Activated CD8-positive, alpha-beta T cell treated with anti-CD3 and anti-CD28 coated beads for 36 hours (primary cell): Measurements from ENCODE around the gene UNC13A. TPM values are rescaled to one million over a fixed set of nuclear protein-coding genes. Genes with fewer than 3 reads are reported as not detected.

Source experiments
- ATAC-seq: fragments of 200-7000 bp; cut with Tn5 transposase; one replicate; pipeline ENCODE4 v1.10.0; 2021; ENCODE audit warnings: mild to moderate bottlenecking, moderate library complexity
- CTCF ChIA-PET: fragments of 350-600 bp; sonication (Branson Sonifier 250); formaldehyde crosslinking; loops from one replicate; lab custom pipeline; 2021; ENCODE audit warnings: antibody characterized with exemption; lab: Charles Lee
- POLR2A ChIA-PET: fragments of 350-600 bp; sonication (Branson Sonifier 250); formaldehyde crosslinking; loops from one replicate; lab custom pipeline; 2021; ENCODE audit warnings: antibody characterized with exemption; lab: Charles Lee
- DNase-seq: peaks from one replicate; pipeline ENCODE4 v3.0.0-alpha.2; 2020
- H3K27ac Mint-ChIP-seq: one replicate; pipeline ENCODE4 v1.8.0; 2021; ENCODE audit warnings: mild to moderate bottlenecking, mixed read lengths
- H3K27me3 Mint-ChIP-seq: one replicate; pipeline ENCODE4 v1.8.0; 2021; ENCODE audit warnings: mixed read lengths
- H3K36me3 Mint-ChIP-seq: one replicate; pipeline ENCODE4 v1.8.0; 2021; ENCODE audit warnings: low read depth, mixed read lengths
- H3K4me1 Mint-ChIP-seq: one replicate; pipeline ENCODE4 v1.8.0; 2021; ENCODE audit warnings: low read depth, mixed read lengths
- H3K4me3 Mint-ChIP-seq: one replicate; pipeline ENCODE4 v1.8.0; 2021; ENCODE audit warnings: mild to moderate bottlenecking, moderate library complexity, mixed read lengths
- H3K9me3 Mint-ChIP-seq: one replicate; pipeline ENCODE4 v1.8.0; 2021; ENCODE audit warnings: mixed read lengths
- intact Hi-C: fragments of 100-400 bp; cut with micrococcal nuclease; formaldehyde crosslinking; loops from one replicate; pipeline ENCODE4 v1.10.0; 2022
- total RNA-seq, 2 experiments: library from RNA; stranded (reverse); gene quantifications; one replicate each; pipeline ENCODE4 v1.2.3, GENCODE V29; 2021
- TF ChIP-seq, protein P1 (sequence below): fragments of 200-600 bp; IDR thresholded peaks from one replicate; pipeline ENCODE4 v1.8.0; 2022; ENCODE audit warnings: antibody characterized with exemption, mild to moderate bottlenecking

Gene UNC13A
- total RNA-seq, 2 experiments from 2014 or later: not detected

GRCh38 chr19:17632577-17632976, 55.6 kb downstream of the UNC13A start:
- intact Hi-C loops: no loop called here
- Mint-ChIP-seq H3K27ac (no peak overlapping the region), H3K27me3 (no peaks in the 10 kb centered on the region), H3K9me3 (no peaks in the 10 kb centered on the region), H3K4me3 (no peak overlapping the region), H3K36me3 (no peaks in the 10 kb centered on the region), H3K4me1 (no peaks in the 10 kb centered on the region)
- DNase-seq: no peak
- ATAC-seq: no peak
- POLR2A ChIA-PET: no interaction called here
- CTCF ChIA-PET: no interaction called here
- TF ChIP-seq, protein P1, sequence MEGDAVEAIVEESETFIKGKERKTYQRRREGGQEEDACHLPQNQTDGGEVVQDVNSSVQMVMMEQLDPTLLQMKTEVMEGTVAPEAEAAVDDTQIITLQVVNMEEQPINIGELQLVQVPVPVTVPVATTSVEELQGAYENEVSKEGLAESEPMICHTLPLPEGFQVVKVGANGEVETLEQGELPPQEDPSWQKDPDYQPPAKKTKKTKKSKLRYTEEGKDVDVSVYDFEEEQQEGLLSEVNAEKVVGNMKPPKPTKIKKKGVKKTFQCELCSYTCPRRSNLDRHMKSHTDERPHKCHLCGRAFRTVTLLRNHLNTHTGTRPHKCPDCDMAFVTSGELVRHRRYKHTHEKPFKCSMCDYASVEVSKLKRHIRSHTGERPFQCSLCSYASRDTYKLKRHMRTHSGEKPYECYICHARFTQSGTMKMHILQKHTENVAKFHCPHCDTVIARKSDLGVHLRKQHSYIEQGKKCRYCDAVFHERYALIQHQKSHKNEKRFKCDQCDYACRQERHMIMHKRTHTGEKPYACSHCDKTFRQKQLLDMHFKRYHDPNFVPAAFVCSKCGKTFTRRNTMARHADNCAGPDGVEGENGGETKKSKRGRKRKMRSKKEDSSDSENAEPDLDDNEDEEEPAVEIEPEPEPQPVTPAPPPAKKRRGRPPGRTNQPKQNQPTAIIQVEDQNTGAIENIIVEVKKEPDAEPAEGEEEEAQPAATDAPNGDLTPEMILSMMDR: no peak

- CTCF ChIA-PET: no interaction called here
- Mint-ChIP-seq H3K9me3 (no peaks in the 10 kb centered on the region), H3K4me1 (no peaks in the 10 kb centered on the region), H3K27me3 (no peaks in the 10 kb centered on the region), H3K36me3 (no peaks in the 10 kb centered on the region), H3K4me3 (no peak overlapping the region), H3K27ac (no peak overlapping the region)
- TF ChIP-seq, protein P1: no peak
- ATAC-seq (no peak), DNase-seq (no peak)
- POLR2A ChIA-PET: interaction anchor here (0.6 kb wide), 1 partner anchor 109 kb away, joined by 4 read pairs; no protein-coding TSS in a partner anchor
- intact Hi-C loops: no loop called here
These were observed 58.4 kb downstream of the UNC13A start for GRCh38 chr19:17629760-17630159.

GRCh38 chr19:17627921-17628320, 60.2 kb downstream of the UNC13A start:
- no peaks in the 10 kb centered on the region for H3K9me3 Mint-ChIP-seq
- no peaks in the 10 kb centered on the region for H3K36me3 Mint-ChIP-seq
- no peaks in the 10 kb centered on the region for H3K4me1 Mint-ChIP-seq
- POLR2A ChIA-PET: no interaction called here
- H3K27ac Mint-ChIP-seq: no peak overlapping the region
- intact Hi-C loops: no loop called here
- no peaks in the 10 kb centered on the region for H3K27me3 Mint-ChIP-seq
- TF ChIP-seq, protein P1: no peak
- H3K4me3 Mint-ChIP-seq: no peak overlapping the region
- no peak for DNase-seq
- CTCF ChIA-PET: no interaction called here
- ATAC-seq: no peak

DNA sequence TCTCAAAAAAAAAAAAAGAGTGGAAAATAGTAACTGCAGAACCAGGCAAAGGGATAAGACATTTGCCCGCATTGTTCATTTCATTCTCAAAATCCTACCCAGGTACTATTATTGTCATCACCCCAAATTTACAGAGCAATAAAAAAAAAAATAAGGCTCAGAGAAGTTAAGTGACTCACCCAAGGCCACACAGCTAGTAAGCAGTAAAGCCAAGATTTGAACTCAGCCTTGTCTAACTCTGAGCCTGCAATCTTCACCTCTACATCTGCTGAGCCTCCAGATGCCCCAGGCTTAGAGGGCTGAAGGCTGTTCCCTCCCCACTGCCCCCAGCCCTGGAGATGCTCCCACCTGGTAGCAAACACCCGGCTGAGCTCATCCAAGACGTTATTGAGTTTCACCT, 61.0 kb downstream of the UNC13A start:
- Mint-ChIP-seq H3K4me1 (peaks cover 7% of the 10 kb centered on the region), H3K36me3 (no peaks in the 10 kb centered on the region), H3K4me3 (no peak overlapping the region), H3K9me3 (no peaks in the 10 kb centered on the region), H3K27me3 (no peaks in the 10 kb centered on the region), H3K27ac (no peak overlapping the region)
- intact Hi-C loops: no loop called here
- ChIA-PET POLR2A (no interaction called here), CTCF (no interaction called here)
- ATAC-seq (no peak), DNase-seq (no peak)
- TF ChIP-seq, protein P1: no peak

- no peaks in the 10 kb centered on the region for H3K36me3 Mint-ChIP-seq
- intact Hi-C loops: no loop called here
- TF ChIP-seq, protein P1: no peak
- H3K4me3 Mint-ChIP-seq: no peak overlapping the region
- ChIA-PET CTCF (no interaction called here), POLR2A (no interaction called here)
- no peak overlapping the region for H3K27ac Mint-ChIP-seq
- ATAC-seq (no peak), DNase-seq (no peak)
- peaks cover 9% of the 10 kb centered on the region for H3K4me1 Mint-ChIP-seq
- H3K9me3 Mint-ChIP-seq: peaks cover 3% of the 10 kb centered on the region
- H3K27me3 Mint-ChIP-seq: no peaks in the 10 kb centered on the region
These were observed 61.6 kb downstream of the UNC13A start for GRCh38 chr19:17626456-17627015.
